ENCODE data around the gene CADM1.
A peak's percentile ranks its signal among the peaks of the same experiment; 100 is the strongest.

CADM1 gene

DNA sequence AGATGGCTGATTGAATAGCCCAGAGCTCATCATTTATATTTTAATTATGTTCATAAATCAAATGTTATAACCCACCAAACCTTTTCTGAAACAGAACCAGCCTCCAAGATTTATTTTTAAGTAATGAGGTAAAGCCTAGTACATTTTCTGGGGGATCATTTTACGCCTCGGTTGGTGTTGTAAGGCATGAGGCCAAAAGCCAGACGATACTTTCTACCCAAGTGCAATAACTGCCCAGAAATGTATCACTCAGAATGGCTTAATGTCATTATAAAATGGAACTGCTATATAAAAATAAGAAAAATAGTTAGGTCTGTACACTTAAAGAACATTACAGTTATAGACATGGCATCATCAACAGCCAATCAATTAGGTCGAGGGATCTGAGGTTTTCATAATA is 283.3 kb downstream of the CADM1 start:
- DNase-seq (ENCODE audit: low spot score): no peak
- TF ChIP-seq CTCF (conservative IDR thresholded peaks at IDR 0.05; ENCODE audit: low read depth): no peak
- CTCF ChIA-PET: no interaction called here
- H3K27ac ChIP-seq: no peak overlapping the region
- POLR2A ChIA-PET (ENCODE audit: low non-redundant PET): no interaction called here

GRCh38 chr11:115220423-115220822 is 283.8 kb downstream of the CADM1 start:
- DNase-seq (ENCODE audit: low spot score): no peak
- CTCF ChIA-PET: interaction anchor here (1.1 kb wide), 1 partner anchor 14 kb away, joined by 3 read pairs; no protein-coding TSS in a partner anchor
- no peak for TF ChIP-seq CTCF (conservative IDR thresholded peaks at IDR 0.05; ENCODE audit: low read depth)
- POLR2A ChIA-PET (ENCODE audit: low non-redundant PET): no interaction called here
- no peak overlapping the region for H3K27ac ChIP-seq

GRCh38 chr11:115219376-115219775 is 284.8 kb downstream of the CADM1 start:
- H3K27ac ChIP-seq: no peak overlapping the region
- no peak for DNase-seq (ENCODE audit: low spot score)
- ChIA-PET CTCF (interaction anchor here (1.1 kb wide), 1 partner anchor 13 kb away, joined by 3 read pairs; no protein-coding TSS in a partner anchor), POLR2A (ENCODE audit: low non-redundant PET) (no interaction called here)
- no peak for TF ChIP-seq CTCF (conservative IDR thresholded peaks at IDR 0.05; ENCODE audit: low read depth)

GRCh38 chr11:115217726-115218311 is 286.4 kb downstream of the CADM1 start:
- ChIA-PET POLR2A (ENCODE audit: low non-redundant PET) (no interaction called here), CTCF (interaction anchor here (0.6 to 1.0 kb wide), 2 partner anchors 285 to 1541 kb away, joined by 3 to 4 read pairs; no protein-coding TSS in a partner anchor)
- no peak for TF ChIP-seq CTCF (conservative IDR thresholded peaks at IDR 0.05; ENCODE audit: low read depth)
- no peak for DNase-seq (ENCODE audit: low spot score)
- H3K27ac ChIP-seq: no peak overlapping the region

DNA sequence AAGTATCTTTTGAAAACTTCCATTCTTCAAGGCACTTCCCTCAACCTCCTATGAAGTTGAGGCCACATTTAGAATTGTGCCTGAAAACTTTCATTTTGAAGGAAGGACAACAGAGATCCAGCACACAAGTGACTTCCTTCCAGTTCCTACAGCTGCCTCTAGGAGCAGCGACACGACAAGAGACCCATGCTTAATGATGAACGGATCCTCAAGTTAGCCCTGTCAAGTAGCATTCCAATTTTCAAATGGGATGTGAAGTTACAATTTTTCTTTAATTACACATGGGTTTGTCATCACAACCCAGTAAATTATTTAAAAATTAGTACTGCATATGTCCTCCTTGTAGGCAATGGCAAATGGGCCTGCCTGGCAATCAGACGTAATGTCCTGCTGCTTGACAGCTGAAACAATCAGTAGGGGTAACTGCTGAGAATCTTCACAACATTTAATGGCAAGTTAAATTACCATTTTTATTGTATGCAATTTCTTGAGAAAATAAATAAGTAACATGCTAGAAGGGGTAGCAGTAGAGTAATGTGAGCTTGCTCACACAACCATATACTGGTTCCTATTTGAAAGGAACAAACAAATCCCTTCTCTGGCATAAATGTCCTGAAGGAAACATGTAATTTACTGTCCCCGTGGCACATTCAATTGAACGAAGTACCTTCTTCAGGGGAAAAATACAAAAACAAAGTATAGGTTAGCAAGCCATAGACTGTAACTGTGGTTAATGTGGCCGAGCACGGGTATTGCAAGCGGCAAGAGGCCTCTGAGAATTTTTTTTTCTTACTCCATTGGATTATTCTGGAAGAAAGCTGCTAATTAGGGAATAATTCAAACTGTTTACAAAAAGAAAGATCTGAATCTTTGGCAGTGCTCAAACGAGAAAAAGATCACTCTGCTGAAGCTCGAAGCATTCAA is 288.3 kb downstream of the CADM1 start:
- TF ChIP-seq CTCF (conservative IDR thresholded peaks at IDR 0.05; ENCODE audit: low read depth): 0 out of 2 replicates have a peak, but pooled peaks have one; percentile 17
- no peak for DNase-seq (ENCODE audit: low spot score)
- ChIA-PET CTCF (interaction anchor here (0.7 kb wide), 2 partner anchors 33 to 1748 kb away, joined by 3 to 4 read pairs; no protein-coding TSS in a partner anchor), POLR2A (ENCODE audit: low non-redundant PET) (no interaction called here)
- no peak overlapping the region for H3K27ac ChIP-seq

GRCh38 chr11:115214644-115215234 is 289.5 kb downstream of the CADM1 start:
- CTCF ChIA-PET: no interaction called here
- no peak for DNase-seq (ENCODE audit: low spot score)
- POLR2A ChIA-PET (ENCODE audit: low non-redundant PET): no interaction called here

More at GRCh38 chr11:115214644-115215234, 289.5 kb downstream of the CADM1 start:
- no peak overlapping the region for H3K27ac ChIP-seq
- TF ChIP-seq CTCF (conservative IDR thresholded peaks at IDR 0.05; ENCODE audit: low read depth): no peak

All from RWPE1 (cell line).